ENCODE data around the gene ABCA12.

Gene ABCA12

DNA sequence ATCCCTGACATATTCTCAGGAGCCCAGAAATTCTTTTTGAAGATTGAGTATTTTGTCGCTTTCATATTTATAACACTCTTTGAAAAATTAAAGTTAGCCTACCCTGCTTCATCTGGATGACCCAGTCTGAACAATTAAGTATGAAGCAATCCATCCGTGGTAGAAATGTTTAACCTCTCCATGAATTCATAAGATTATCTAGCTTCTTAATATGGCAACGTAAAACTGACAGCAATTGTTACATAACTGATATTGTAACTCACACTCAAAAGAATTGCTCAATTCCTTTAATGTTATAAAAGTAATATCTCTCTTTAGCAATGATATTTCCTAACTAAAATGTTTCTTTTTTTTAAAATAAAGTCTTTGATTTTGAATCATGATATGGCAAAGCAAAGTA, 7.2 kb upstream of the ABCA12 start:
- H3K27me3 ChIP-seq (replicated peaks in 2 of 5; ENCODE audit: control insufficient read depth in 4 of 5, insufficient read depth in 5 of 5, low read length in 4 of 5), result no peaks in the 10 kb centered on the region
- no peak overlapping the region for H3K4me3 ChIP-seq (ENCODE audit: control insufficient read depth in 1 of 7, extremely low read depth in 1 of 7, insufficient read depth in 4 of 7, low read depth in 2 of 7, low read length in 6 of 7)
- no peaks in the 10 kb centered on the region for H3K4me1 ChIP-seq (ENCODE audit: control extremely low read depth in 1 of 4, control insufficient read depth in 4 of 4, insufficient read depth in 4 of 4, low read length in 3 of 4)
- CTCF ChIA-PET, result no interaction called here
- no peak for DNase-seq
- POLR2A ChIA-PET, result no interaction called here
- no peaks in the 10 kb centered on the region for H3K9me3 ChIP-seq (ENCODE audit: control extremely low read depth in 1 of 5, control insufficient read depth in 4 of 5, insufficient read depth in 2 of 5, low read depth in 1 of 5, low read length in 4 of 5)
- H3K36me3 ChIP-seq (ENCODE audit: control insufficient read depth in 4 of 4, insufficient read depth in 4 of 4, low read length in 3 of 4), result no peaks in the 10 kb centered on the region
- no peak overlapping the region for H3K27ac ChIP-seq (ENCODE audit: insufficient read depth in 1 of 2, low read depth in 1 of 2, low read length in 2 of 2, poor library complexity in 1 of 2, severe bottlenecking in 2 of 2)
- WGBS (ENCODE audit: insufficient coverage), result 67% methylated on average over 1 of the region's 3 CpGs

DNA sequence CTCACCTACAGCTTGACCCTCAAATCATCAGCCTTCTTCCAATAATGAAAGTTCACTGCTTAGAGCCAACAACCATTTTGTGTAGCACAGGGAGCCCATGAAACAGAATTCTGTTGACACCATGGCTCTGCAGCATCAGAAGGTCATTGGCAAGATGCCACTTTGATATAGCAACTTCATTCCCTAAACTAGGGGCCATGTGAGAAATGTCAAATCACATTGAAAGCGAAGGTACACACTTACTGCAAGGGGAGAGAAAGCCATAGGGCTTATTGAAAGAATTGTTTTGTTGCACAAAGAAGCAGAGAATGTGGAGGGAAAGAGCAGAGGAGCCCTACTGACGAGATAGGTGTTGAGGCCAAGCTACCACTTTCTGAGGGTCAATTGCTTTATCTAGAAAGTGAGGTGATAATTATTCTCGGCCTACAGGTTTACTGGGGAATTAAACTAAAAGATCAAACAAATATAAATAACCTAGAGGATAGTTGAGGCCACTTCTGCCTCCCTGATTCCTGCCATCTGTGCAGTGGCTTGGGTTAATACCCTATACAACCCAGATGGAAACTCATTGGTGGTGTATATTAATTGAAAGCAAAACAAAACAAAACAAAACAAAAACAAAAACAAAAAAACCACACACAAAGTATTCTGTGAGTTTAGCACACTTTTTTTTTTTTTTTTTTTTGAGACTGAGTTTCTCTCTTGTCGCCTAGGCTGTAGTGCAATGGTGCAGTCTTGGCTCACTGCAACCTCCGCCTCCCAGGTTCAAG, 5.9 kb upstream of the ABCA12 start:
- ChIA-PET POLR2A (no interaction called here), CTCF (no interaction called here)
- 80% methylated on average over 2 of the region's 5 CpGs for WGBS (ENCODE audit: insufficient coverage)
- DNase-seq, result no peak
- Histone ChIP-seq H3K27ac (ENCODE audit: insufficient read depth in 1 of 2, low read depth in 1 of 2, low read length in 2 of 2, poor library complexity in 1 of 2, severe bottlenecking in 2 of 2) (no peak overlapping the region), H3K4me1 (ENCODE audit: control extremely low read depth in 1 of 4, control insufficient read depth in 4 of 4, insufficient read depth in 4 of 4, low read length in 3 of 4) (no peaks in the 10 kb centered on the region), H3K27me3 (replicated peaks in 2 of 5; ENCODE audit: control insufficient read depth in 4 of 5, insufficient read depth in 5 of 5, low read length in 4 of 5) (no peaks in the 10 kb centered on the region), H3K36me3 (ENCODE audit: control insufficient read depth in 4 of 4, insufficient read depth in 4 of 4, low read length in 3 of 4) (no peaks in the 10 kb centered on the region), H3K9me3 (ENCODE audit: control extremely low read depth in 1 of 5, control insufficient read depth in 4 of 5, insufficient read depth in 2 of 5, low read depth in 1 of 5, low read length in 4 of 5) (no peaks in the 10 kb centered on the region), H3K4me3 (ENCODE audit: control insufficient read depth in 1 of 7, extremely low read depth in 1 of 7, insufficient read depth in 4 of 7, low read depth in 2 of 7, low read length in 6 of 7) (no peak overlapping the region)

DNA sequence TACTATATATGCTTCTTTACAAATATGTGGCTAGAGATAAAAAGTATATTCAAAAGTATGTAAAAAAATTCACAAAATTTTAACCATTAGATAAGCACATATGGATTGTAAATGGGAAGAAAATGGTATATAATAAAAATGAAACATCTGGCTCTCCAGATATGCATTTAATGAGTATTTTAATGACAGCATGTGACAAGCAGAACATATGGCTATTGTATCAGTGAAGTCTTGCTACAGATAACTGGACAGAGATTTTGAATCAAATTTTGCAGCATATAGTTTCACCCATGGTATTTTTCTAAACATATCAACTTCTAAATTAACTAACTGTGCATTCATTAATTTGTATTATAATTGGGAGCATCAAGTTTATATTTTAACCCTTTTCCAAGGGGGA, 5.0 kb upstream of the ABCA12 start:
- Histone ChIP-seq H3K4me3 (ENCODE audit: control insufficient read depth in 1 of 7, extremely low read depth in 1 of 7, insufficient read depth in 4 of 7, low read depth in 2 of 7, low read length in 6 of 7) (no peak overlapping the region), H3K27ac (ENCODE audit: insufficient read depth in 1 of 2, low read depth in 1 of 2, low read length in 2 of 2, poor library complexity in 1 of 2, severe bottlenecking in 2 of 2) (no peak overlapping the region), H3K4me1 (ENCODE audit: control extremely low read depth in 1 of 4, control insufficient read depth in 4 of 4, insufficient read depth in 4 of 4, low read length in 3 of 4) (no peaks in the 10 kb centered on the region), H3K36me3 (ENCODE audit: control insufficient read depth in 4 of 4, insufficient read depth in 4 of 4, low read length in 3 of 4) (no peaks in the 10 kb centered on the region), H3K27me3 (replicated peaks in 2 of 5; ENCODE audit: control insufficient read depth in 4 of 5, insufficient read depth in 5 of 5, low read length in 4 of 5) (no peaks in the 10 kb centered on the region), H3K9me3 (ENCODE audit: control extremely low read depth in 1 of 5, control insufficient read depth in 4 of 5, insufficient read depth in 2 of 5, low read depth in 1 of 5, low read length in 4 of 5) (no peaks in the 10 kb centered on the region)
- ChIA-PET CTCF (no interaction called here), POLR2A (no interaction called here)
- DNase-seq, result no peak

DNA sequence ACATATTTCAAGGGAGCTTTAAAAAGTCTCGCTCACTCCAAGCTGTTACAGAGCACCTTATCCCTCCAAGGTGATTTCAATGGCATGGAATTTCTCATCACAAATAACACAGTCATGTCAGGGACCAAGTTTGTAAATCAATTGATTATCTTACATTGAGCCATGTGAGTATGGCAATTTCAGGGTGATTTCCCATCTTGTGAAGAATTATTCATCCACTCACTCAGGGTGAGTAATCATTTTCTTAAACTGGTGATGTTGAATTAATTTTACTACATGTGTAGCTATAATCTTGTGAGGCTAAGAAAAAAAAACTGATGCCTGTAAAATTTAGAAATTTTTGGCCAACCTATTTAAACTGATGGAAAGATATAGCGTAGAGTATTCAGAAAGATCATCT, 3.3 kb upstream of the ABCA12 start:
- no peak overlapping the region for H3K27ac ChIP-seq (ENCODE audit: insufficient read depth in 1 of 2, low read depth in 1 of 2, low read length in 2 of 2, poor library complexity in 1 of 2, severe bottlenecking in 2 of 2)
- ChIA-PET POLR2A (no interaction called here), CTCF (interaction anchor here (0.9 kb wide), 1 partner anchor 9 kb away, joined by 3 read pairs; no protein-coding TSS in a partner anchor)
- no peaks in the 10 kb centered on the region for H3K36me3 ChIP-seq (ENCODE audit: control insufficient read depth in 4 of 4, insufficient read depth in 4 of 4, low read length in 3 of 4)
- 100% methylated on average over 1 of the region's 2 CpGs for WGBS (ENCODE audit: insufficient coverage)
- H3K4me3 ChIP-seq (ENCODE audit: control insufficient read depth in 1 of 7, extremely low read depth in 1 of 7, insufficient read depth in 4 of 7, low read depth in 2 of 7, low read length in 6 of 7), result no peak overlapping the region
- H3K9me3 ChIP-seq (ENCODE audit: control extremely low read depth in 1 of 5, control insufficient read depth in 4 of 5, insufficient read depth in 2 of 5, low read depth in 1 of 5, low read length in 4 of 5), result no peaks in the 10 kb centered on the region
- no peak for DNase-seq
- no peaks in the 10 kb centered on the region for H3K27me3 ChIP-seq (replicated peaks in 2 of 5; ENCODE audit: control insufficient read depth in 4 of 5, insufficient read depth in 5 of 5, low read length in 4 of 5)
- H3K4me1 ChIP-seq (ENCODE audit: control extremely low read depth in 1 of 4, control insufficient read depth in 4 of 4, insufficient read depth in 4 of 4, low read length in 3 of 4), result no peaks in the 10 kb centered on the region

DNA sequence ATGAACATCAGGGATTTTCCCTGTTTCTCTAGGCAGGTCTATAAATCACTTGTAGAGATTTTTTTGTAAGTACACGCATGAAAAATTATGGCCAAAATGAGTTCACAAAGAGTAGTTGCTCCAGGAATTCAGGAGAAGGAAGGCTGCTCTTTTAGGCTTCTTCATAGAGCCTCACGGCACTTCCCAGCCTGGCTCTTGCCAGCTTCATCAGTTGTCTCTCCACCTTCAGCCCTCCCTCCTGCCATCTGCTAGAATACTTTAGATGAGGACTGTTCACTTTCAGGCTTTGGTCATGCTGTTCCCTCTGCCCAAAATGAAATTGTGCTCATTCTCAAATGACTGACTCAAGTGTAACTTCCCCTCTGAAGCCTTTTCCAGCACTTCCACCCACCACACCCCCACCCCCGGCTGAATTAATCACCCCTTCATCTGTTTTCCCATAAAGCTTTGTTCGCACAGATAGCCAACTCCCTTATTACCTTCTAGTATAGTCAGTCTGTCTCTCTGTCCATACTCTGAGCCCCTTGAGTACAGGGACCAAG, 1.8 kb upstream of the ABCA12 start:
- Histone ChIP-seq H3K4me1 (ENCODE audit: control extremely low read depth in 1 of 4, control insufficient read depth in 4 of 4, insufficient read depth in 4 of 4, low read length in 3 of 4) (no peaks in the 10 kb centered on the region), H3K27ac (ENCODE audit: insufficient read depth in 1 of 2, low read depth in 1 of 2, low read length in 2 of 2, poor library complexity in 1 of 2, severe bottlenecking in 2 of 2) (no peak overlapping the region), H3K36me3 (ENCODE audit: control insufficient read depth in 4 of 4, insufficient read depth in 4 of 4, low read length in 3 of 4) (no peaks in the 10 kb centered on the region), H3K27me3 (replicated peaks in 2 of 5; ENCODE audit: control insufficient read depth in 4 of 5, insufficient read depth in 5 of 5, low read length in 4 of 5) (no peaks in the 10 kb centered on the region), H3K9me3 (ENCODE audit: control extremely low read depth in 1 of 5, control insufficient read depth in 4 of 5, insufficient read depth in 2 of 5, low read depth in 1 of 5, low read length in 4 of 5) (no peaks in the 10 kb centered on the region), H3K4me3 (ENCODE audit: control insufficient read depth in 1 of 7, extremely low read depth in 1 of 7, insufficient read depth in 4 of 7, low read depth in 2 of 7, low read length in 6 of 7) (no peak overlapping the region)
- CTCF ChIA-PET, result no interaction called here
- POLR2A ChIA-PET, result no interaction called here
- no peak for DNase-seq
- WGBS (ENCODE audit: insufficient coverage), result 92% methylated on average over 4 of the region's 4 CpGs

DNA sequence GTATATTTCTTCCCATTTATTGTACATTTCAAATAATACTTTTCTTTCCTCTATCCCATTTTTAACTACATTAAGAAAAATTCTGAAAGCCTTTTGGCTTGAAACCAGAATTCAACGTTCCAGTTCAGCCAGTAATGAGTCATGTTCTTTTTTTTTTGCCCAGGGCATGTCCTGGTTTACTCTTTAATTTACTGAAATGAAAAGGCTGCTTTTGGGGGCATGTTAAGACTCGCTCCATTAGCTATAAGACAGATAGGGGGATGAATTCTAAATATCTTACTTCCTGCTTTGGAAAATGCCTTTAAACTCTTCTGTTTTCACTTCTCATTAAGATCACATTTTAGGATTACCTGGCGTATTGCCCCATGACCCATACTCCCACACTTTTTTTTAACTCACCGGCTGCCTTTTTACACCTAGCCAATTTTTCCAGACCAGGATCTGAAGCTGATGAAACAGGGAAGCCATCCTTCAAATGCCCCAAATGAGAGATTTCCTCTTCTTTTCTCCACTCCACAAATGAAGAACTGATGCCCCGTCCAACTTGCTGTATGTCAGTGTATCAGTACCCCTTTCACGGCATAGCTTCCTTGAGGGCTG, 585 bp downstream of the ABCA12 start:
- Histone ChIP-seq H3K27me3 (replicated peaks in 2 of 5; ENCODE audit: control insufficient read depth in 4 of 5, insufficient read depth in 5 of 5, low read length in 4 of 5) (no peaks in the 10 kb centered on the region), H3K27ac (ENCODE audit: insufficient read depth in 1 of 2, low read depth in 1 of 2, low read length in 2 of 2, poor library complexity in 1 of 2, severe bottlenecking in 2 of 2) (no peak overlapping the region), H3K4me3 (ENCODE audit: control insufficient read depth in 1 of 7, extremely low read depth in 1 of 7, insufficient read depth in 4 of 7, low read depth in 2 of 7, low read length in 6 of 7) (no peak overlapping the region), H3K9me3 (ENCODE audit: control extremely low read depth in 1 of 5, control insufficient read depth in 4 of 5, insufficient read depth in 2 of 5, low read depth in 1 of 5, low read length in 4 of 5) (no peaks in the 10 kb centered on the region), H3K4me1 (ENCODE audit: control extremely low read depth in 1 of 4, control insufficient read depth in 4 of 4, insufficient read depth in 4 of 4, low read length in 3 of 4) (no peaks in the 10 kb centered on the region), H3K36me3 (ENCODE audit: control insufficient read depth in 4 of 4, insufficient read depth in 4 of 4, low read length in 3 of 4) (no peaks in the 10 kb centered on the region)
- CTCF ChIA-PET, result no interaction called here
- POLR2A ChIA-PET, result no interaction called here
- WGBS (ENCODE audit: insufficient coverage), result 92% methylated on average over 4 of the region's 6 CpGs
- DNase-seq, result no peak

DNA sequence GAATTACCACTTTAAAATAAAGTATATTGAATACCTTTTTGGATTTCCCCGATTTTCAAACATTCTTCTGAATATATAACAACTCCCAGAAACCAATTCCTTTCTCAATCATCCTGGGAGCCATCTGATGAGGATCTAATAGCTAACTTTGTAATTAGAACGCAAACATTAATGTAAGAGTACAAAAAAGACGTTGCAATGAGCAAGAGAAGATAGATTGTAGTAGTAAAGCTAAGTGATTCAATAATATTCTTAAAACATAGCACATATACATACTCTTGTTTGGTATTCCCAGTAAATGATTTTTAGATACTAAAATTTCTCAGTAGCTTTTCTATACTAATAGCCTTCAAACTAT, 1.1 kb downstream of the ABCA12 start:
- ChIA-PET POLR2A (no interaction called here), CTCF (no interaction called here)
- no CpG with 5 or more reads among the region's 3 CpGs for WGBS (ENCODE audit: insufficient coverage)
- Histone ChIP-seq H3K36me3 (ENCODE audit: control insufficient read depth in 4 of 4, insufficient read depth in 4 of 4, low read length in 3 of 4) (no peaks in the 10 kb centered on the region), H3K4me3 (ENCODE audit: control insufficient read depth in 1 of 7, extremely low read depth in 1 of 7, insufficient read depth in 4 of 7, low read depth in 2 of 7, low read length in 6 of 7) (no peak overlapping the region), H3K27ac (ENCODE audit: insufficient read depth in 1 of 2, low read depth in 1 of 2, low read length in 2 of 2, poor library complexity in 1 of 2, severe bottlenecking in 2 of 2) (no peak overlapping the region), H3K4me1 (ENCODE audit: control extremely low read depth in 1 of 4, control insufficient read depth in 4 of 4, insufficient read depth in 4 of 4, low read length in 3 of 4) (no peaks in the 10 kb centered on the region), H3K27me3 (replicated peaks in 2 of 5; ENCODE audit: control insufficient read depth in 4 of 5, insufficient read depth in 5 of 5, low read length in 4 of 5) (no peaks in the 10 kb centered on the region), H3K9me3 (ENCODE audit: control extremely low read depth in 1 of 5, control insufficient read depth in 4 of 5, insufficient read depth in 2 of 5, low read depth in 1 of 5, low read length in 4 of 5) (no peaks in the 10 kb centered on the region)
- DNase-seq, result no peak

All from common myeloid progenitor, CD34-positive (primary cell).